ENCODE results near the gene EYA2. TPM values are rescaled to one million over a fixed set of nuclear protein-coding genes. Genes with fewer than 3 reads are reported as not detected.

The EYA2 gene
- total RNA-seq, 4 donors from 2014 or later = 8.9 to 18.0 (median 9.5) TPM

- no peak for TF ChIP-seq CTCF (IDR thresholded peaks at IDR 0.05)
- ATAC-seq (ENCODE audit: low FRiP score) = no peak
Measured at GRCh38 chr20:47042464-47042863, 147.8 kb downstream of the EYA2 start.

GRCh38 chr20:47043086-47043485 lies 148.4 kb downstream of the EYA2 start:
- no peak for TF ChIP-seq CTCF (IDR thresholded peaks at IDR 0.05)
- DNase-seq (ENCODE audit: low spot score) (no peak), ATAC-seq (ENCODE audit: low FRiP score) (no peak)

More at GRCh38 chr20:47042464-47042863, 147.8 kb downstream of the EYA2 start:
- no peak for DNase-seq (ENCODE audit: low spot score)

- ATAC-seq (ENCODE audit: low FRiP score) = no peak
- DNase-seq (ENCODE audit: low spot score) = no peak
- no peak for TF ChIP-seq CTCF (IDR thresholded peaks at IDR 0.05)
Measured at GRCh38 chr20:47044938-47045337, 150.3 kb downstream of the EYA2 start.

- no peak for TF ChIP-seq CTCF (IDR thresholded peaks at IDR 0.05)
- no peak for DNase-seq (ENCODE audit: low spot score)
- ATAC-seq (ENCODE audit: low FRiP score) = no peak
Measured at GRCh38 chr20:47048054-47048453, 153.4 kb downstream of the EYA2 start.

- no peak for TF ChIP-seq CTCF (IDR thresholded peaks at IDR 0.05)
- ATAC-seq (ENCODE audit: low FRiP score) = no peak
- no peak for DNase-seq (ENCODE audit: low spot score)
Measured at GRCh38 chr20:47049771-47050170, 155.1 kb downstream of the EYA2 start.

GRCh38 chr20:47050996-47051395 lies 156.4 kb downstream of the EYA2 start:
- DNase-seq (ENCODE audit: low spot score) (no peak), ATAC-seq (ENCODE audit: low FRiP score) (no peak)
- TF ChIP-seq CTCF (IDR thresholded peaks at IDR 0.05) = no peak

- no peak for TF ChIP-seq CTCF (IDR thresholded peaks at IDR 0.05)
- ATAC-seq (ENCODE audit: low FRiP score) (no peak), DNase-seq (ENCODE audit: low spot score) (no peak)
Measured at GRCh38 chr20:47051936-47052526, 157.4 kb downstream of the EYA2 start.
